Measurements from ENCODE around the gene GPR83. TPM values are rescaled to one million over a fixed set of nuclear protein-coding genes. Genes with fewer than 3 reads are reported as not detected.

GPR83 gene
- total and polyA plus RNA-seq, 2 of the 4 experiments (the other 2 are of a cell fraction), result under 0.01 to 0.07 TPM

GRCh38 chr11:94433049-94433448 lies 31.8 kb upstream of the GPR83 start:
- peaks cover 5% of the 10 kb centered on the region for H3K36me3 ChIP-seq (ENCODE audit: control insufficient read depth, insufficient read depth, low read length)
- H2BK15ac ChIP-seq (ENCODE audit: low read depth, low read length), result no peak overlapping the region
- in situ Hi-C loops (cut with MboI; ENCODE audit: low sequenced_read_pairs), result no loop called here
- no peak overlapping the region for H3K56ac ChIP-seq (ENCODE audit: extremely low read depth, insufficient read depth, low read length)
- CTCF ChIA-PET, result no interaction called here
- H3K4me1 ChIP-seq (ENCODE audit: control insufficient read depth, insufficient read depth, low read length), result no peaks in the 10 kb centered on the region
- H4K8ac ChIP-seq (ENCODE audit: low read depth in 2 of 2, low read length in 2 of 2), result no peak overlapping the region
- no peak overlapping the region for H2AK9ac ChIP-seq (replicated peaks; ENCODE audit: low read depth, low read length, poor library complexity)
- H3K18ac ChIP-seq (ENCODE audit: low read depth, low read length), result no peak overlapping the region
- no peak overlapping the region for H4K91ac ChIP-seq (ENCODE audit: insufficient read depth, low read depth, low read length)
- no peak for DNase-seq
- no peak overlapping the region for H4K5ac ChIP-seq (ENCODE audit: low read depth, low read length)
- ATAC-seq (ENCODE audit: low read depth), result no peak
- no peak overlapping the region for H3K23ac ChIP-seq (ENCODE audit: low read depth, low read length)
- no peak overlapping the region for H2AFZ ChIP-seq (replicated peaks; ENCODE audit: low read length, poor library complexity)
- H3K4me3 ChIP-seq (ENCODE audit: insufficient read depth, low read depth, low read length), result no peak overlapping the region
- H3K27ac ChIP-seq (ENCODE audit: insufficient read depth, low read length), result no peak overlapping the region
- no peaks in the 10 kb centered on the region for H4K20me1 ChIP-seq (ENCODE audit: insufficient read depth, low read length)
- intact Hi-C loops (cut with micrococcal nuclease), result no loop called here
- no peaks in the 10 kb centered on the region; a peak in 1 of 4 replicates for H3K79me1 ChIP-seq (ENCODE audit: low read depth in 1 of 2, low read length in 2 of 2)
- H3K9me1 ChIP-seq (ENCODE audit: insufficient read depth, low read length), result no peaks in the 10 kb centered on the region
- H3K9ac ChIP-seq (ENCODE audit: low read depth, low read length), result no peak overlapping the region
- TF ChIP-seq BHLHE40 (IDR thresholded peaks at IDR 0.05; ENCODE audit: low read depth, low read length), result no peak
- H2AK5ac ChIP-seq (ENCODE audit: low read depth, low read length), result no peak overlapping the region
- no TSS peak for BruUV-seq (replicated peaks)
- H3K14ac ChIP-seq (replicated peaks; ENCODE audit: low read depth, low read length), result no peak overlapping the region
- no peak overlapping the region for H3K4ac ChIP-seq (ENCODE audit: low read depth, low read length)
- H2BK5ac ChIP-seq (ENCODE audit: low read depth, low read length, poor library complexity, severe bottlenecking), result no peak overlapping the region
- no peaks in the 10 kb centered on the region for H3K9me3 ChIP-seq (ENCODE audit: control insufficient read depth, insufficient read depth, low read length)
- dilution Hi-C loops (cut with HindIII; ENCODE audit: low sequenced_read_pairs, unreplicated experiment), result no loop called here
- no peak overlapping the region for H2BK120ac ChIP-seq (ENCODE audit: low read depth, low read length)
- POLR2A ChIA-PET (ENCODE audit: unreplicated experiment), result no interaction called here
- WGBS, 2 experiments (ENCODE audit: extremely low coverage in 2 of 2, insufficient read length in 1 of 2), result 78% methylated on average over 1 of the region's 1 CpG; no CpG with 5 or more reads in 1 of the 2 experiments
- no peak overlapping the region for H2BK20ac ChIP-seq (ENCODE audit: low read depth, low read length)
- H3K27me3 ChIP-seq (ENCODE audit: control insufficient read depth, insufficient read depth, low read length), result no peaks in the 10 kb centered on the region
- H3K4me2 ChIP-seq (ENCODE audit: low read depth, low read length), result no peak overlapping the region

Data from IMR-90 (cell line).